WTC11 (cell line): ENCODE results near the gene SLC16A10. TPM values are rescaled to one million over a fixed set of nuclear protein-coding genes. Genes with fewer than 3 reads are reported as not detected.

Experiments used
- ETV6 ChIP-seq: sonication (generic); formaldehyde crosslinking; IDR thresholded peaks from 2 replicates; pipeline ENCODE4 v1.8.1; 2022; ENCODE audit warnings: mild to moderate bottlenecking, missing genetic modification reagents
- GTF2I ChIP-seq: fragments of 250-450 bp; sonication (Bioruptor Pico); conservative IDR thresholded peaks from 2 replicates; pipeline ENCODE4 v1.4.0; 2021; ENCODE audit warnings: mild to moderate bottlenecking
- JUN ChIP-seq: sonication (generic); formaldehyde crosslinking; IDR thresholded peaks from 2 replicates; pipeline ENCODE4 v1.8.0; 2023; ENCODE audit warnings: mild to moderate bottlenecking, missing genetic modification reagents
- NFATC4 ChIP-seq: fragments of 250-450 bp; sonication (Bioruptor Pico); IDR thresholded peaks from 2 replicates; pipeline ENCODE4 v1.9.0; 2021; ENCODE audit warnings: mild to moderate bottlenecking
- NFE2L1 ChIP-seq: sonication (generic); formaldehyde crosslinking; IDR thresholded peaks from 2 replicates; pipeline ENCODE4 v1.8.1; 2023; ENCODE audit warnings: missing genetic modification reagents
- OVOL2 ChIP-seq: fragments of 250-450 bp; sonication (Bioruptor Pico); IDR thresholded peaks from 2 replicates; pipeline ENCODE4 v1.9.0; 2021; ENCODE audit warnings: mild to moderate bottlenecking, borderline replicate concordance
- PRRX2 ChIP-seq: fragments of 250-450 bp; sonication (Bioruptor Pico); IDR thresholded peaks from 2 replicates; pipeline ENCODE4 v1.8.0; 2021; ENCODE audit warnings: mild to moderate bottlenecking
- SMAD4 ChIP-seq: sonication (generic); formaldehyde crosslinking; IDR thresholded peaks from 2 replicates; pipeline ENCODE4 v1.8.0; 2022; ENCODE audit warnings: mild to moderate bottlenecking, missing genetic modification reagents
- TCF7 ChIP-seq: sonication (generic); formaldehyde crosslinking; IDR thresholded peaks from 2 replicates; pipeline ENCODE4 v1.8.0; 2022; ENCODE audit warnings: mild to moderate bottlenecking, low read depth, missing genetic modification reagents, moderate library complexity
- TEAD4 ChIP-seq: sonication (generic); formaldehyde crosslinking; IDR thresholded peaks from 2 replicates; pipeline ENCODE4 v1.8.0; 2022; ENCODE audit warnings: mild to moderate bottlenecking, missing genetic modification reagents
- ZNF138 ChIP-seq: sonication (generic); formaldehyde crosslinking; conservative IDR thresholded peaks from 2 replicates; pipeline ENCODE4 v1.8.1; 2022; ENCODE audit warnings: mild to moderate bottlenecking, moderate library complexity, missing genetic modification reagents
- ZNF396 ChIP-seq: fragments of 250-450 bp; sonication (Bioruptor Pico); IDR thresholded peaks from 2 replicates; pipeline ENCODE4 v1.8.0; 2021; ENCODE audit warnings: mild to moderate bottlenecking, moderate library complexity, borderline replicate concordance
- ZNF416 ChIP-seq: fragments of 250-450 bp; sonication (Bioruptor Pico); IDR thresholded peaks from 2 replicates; pipeline ENCODE4 v1.9.0; 2021; ENCODE audit warnings: mild to moderate bottlenecking, inconsistent platforms
- ZNF423 ChIP-seq: fragments of 250-450 bp; sonication (Bioruptor Pico); IDR thresholded peaks from 2 replicates; pipeline ENCODE4 v2.1.2; 2022; ENCODE audit warnings: mild to moderate bottlenecking, moderate library complexity
- total RNA-seq: library from RNA; stranded (reverse); gene quantifications from 3 replicates; pipeline ENCODE4 v1.2.3, GENCODE V29; 2021
- TF ChIP-seq, protein P1 (sequence below): sonication (generic); formaldehyde crosslinking; IDR thresholded peaks from 2 replicates; pipeline ENCODE4 v1.8.1; 2023; ENCODE audit warnings: mild to moderate bottlenecking, missing genetic modification reagents
- TF ChIP-seq, protein P2 (sequence below): fragments of 250-450 bp; sonication (Bioruptor Pico); IDR thresholded peaks from 2 replicates; pipeline ENCODE4 v1.9.0; 2021; ENCODE audit warnings: moderate library complexity, mild to moderate bottlenecking, inconsistent platforms, borderline replicate concordance
- TF ChIP-seq, protein P3 (sequence below): fragments of 250-450 bp; sonication (Bioruptor Pico); IDR thresholded peaks from 2 replicates; pipeline ENCODE4 v1.9.0; 2021; ENCODE audit warnings: mild to moderate bottlenecking
- TF ChIP-seq, protein P4 (sequence below): fragments of 250-450 bp; sonication (Bioruptor Pico); IDR thresholded peaks from 2 replicates; pipeline ENCODE4 v1.8.0; 2021; ENCODE audit warnings: mild to moderate bottlenecking
- TF ChIP-seq, protein P5 (sequence below): sonication (generic); formaldehyde crosslinking; IDR thresholded peaks from 2 replicates; pipeline ENCODE4 v1.8.0; 2023; ENCODE audit warnings: missing genetic modification reagents
- TF ChIP-seq, protein P6 (sequence below): sonication (generic); formaldehyde crosslinking; IDR thresholded peaks from 2 replicates; pipeline ENCODE4 v1.8.1; 2022; ENCODE audit warnings: mild to moderate bottlenecking, missing genetic modification reagents, moderate library complexity, borderline replicate concordance
- TF ChIP-seq, protein P7 (sequence below): sonication (generic); formaldehyde crosslinking; IDR thresholded peaks from 2 replicates; pipeline ENCODE4 v1.8.1; 2023; ENCODE audit warnings: mild to moderate bottlenecking, moderate library complexity, missing genetic modification reagents
- TF ChIP-seq, protein P8 (sequence below): sonication (generic); formaldehyde crosslinking; IDR thresholded peaks from 2 replicates; pipeline ENCODE4 v1.8.0; 2022; ENCODE audit warnings: missing genetic modification reagents
- TF ChIP-seq, protein P9 (sequence below): sonication (generic); formaldehyde crosslinking; IDR thresholded peaks from 2 replicates; pipeline ENCODE4 v1.8.0; 2022; ENCODE audit warnings: mild to moderate bottlenecking, missing genetic modification reagents
- TF ChIP-seq, protein P10 (sequence below): sonication (generic); formaldehyde crosslinking; IDR thresholded peaks from 2 replicates; pipeline ENCODE4 v1.8.1; 2022; ENCODE audit warnings: low read depth, mild to moderate bottlenecking, moderate library complexity, missing genetic modification reagents, borderline replicate concordance

SLC16A10 gene
- total RNA-seq, 1 experiment from 2014 or later, result 18.4 TPM

DNA sequence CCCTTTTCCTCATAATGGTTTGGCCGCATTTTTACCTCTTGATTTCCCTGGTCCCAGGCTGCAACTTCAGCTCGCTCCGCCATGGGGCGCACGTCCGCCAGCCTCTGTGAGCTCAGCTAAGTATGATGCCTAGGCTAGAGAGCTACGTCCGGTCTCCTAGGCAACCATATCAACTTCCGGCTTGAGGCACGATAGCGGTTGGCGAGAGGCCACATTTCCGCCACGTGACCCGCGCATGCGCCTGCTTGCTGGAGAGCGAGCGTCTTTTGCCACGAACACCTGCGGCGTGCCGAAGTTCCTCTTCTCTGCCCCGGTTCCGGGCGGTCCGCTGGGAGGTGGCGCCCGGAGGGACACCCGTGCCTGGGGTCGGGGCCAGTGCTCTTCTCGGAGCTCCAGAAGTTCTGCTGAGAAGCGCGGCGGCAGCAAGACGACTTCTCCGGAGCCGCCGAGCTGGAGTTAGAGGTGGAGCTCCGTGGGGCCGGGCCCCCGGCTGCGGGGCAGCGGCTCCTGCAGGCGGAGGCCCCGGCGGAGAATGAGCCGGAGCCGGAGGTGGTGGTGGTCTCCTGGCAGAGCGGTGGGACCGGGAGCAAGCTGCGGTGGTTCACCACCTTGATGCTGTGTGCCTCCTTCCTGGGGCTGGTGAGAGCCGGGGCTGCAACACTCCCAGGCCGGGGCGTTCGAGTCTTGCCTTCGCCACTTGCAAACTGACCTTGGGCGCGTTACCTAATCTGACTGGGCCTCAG is 172.0 kb downstream of the SLC16A10 start (continued):
- TF ChIP-seq, protein P1, sequence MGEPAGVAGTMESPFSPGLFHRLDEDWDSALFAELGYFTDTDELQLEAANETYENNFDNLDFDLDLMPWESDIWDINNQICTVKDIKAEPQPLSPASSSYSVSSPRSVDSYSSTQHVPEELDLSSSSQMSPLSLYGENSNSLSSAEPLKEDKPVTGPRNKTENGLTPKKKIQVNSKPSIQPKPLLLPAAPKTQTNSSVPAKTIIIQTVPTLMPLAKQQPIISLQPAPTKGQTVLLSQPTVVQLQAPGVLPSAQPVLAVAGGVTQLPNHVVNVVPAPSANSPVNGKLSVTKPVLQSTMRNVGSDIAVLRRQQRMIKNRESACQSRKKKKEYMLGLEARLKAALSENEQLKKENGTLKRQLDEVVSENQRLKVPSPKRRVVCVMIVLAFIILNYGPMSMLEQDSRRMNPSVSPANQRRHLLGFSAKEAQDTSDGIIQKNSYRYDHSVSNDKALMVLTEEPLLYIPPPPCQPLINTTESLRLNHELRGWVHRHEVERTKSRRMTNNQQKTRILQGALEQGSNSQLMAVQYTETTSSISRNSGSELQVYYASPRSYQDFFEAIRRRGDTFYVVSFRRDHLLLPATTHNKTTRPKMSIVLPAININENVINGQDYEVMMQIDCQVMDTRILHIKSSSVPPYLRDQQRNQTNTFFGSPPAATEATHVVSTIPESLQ, result no peak
- TF ChIP-seq, protein P2, sequence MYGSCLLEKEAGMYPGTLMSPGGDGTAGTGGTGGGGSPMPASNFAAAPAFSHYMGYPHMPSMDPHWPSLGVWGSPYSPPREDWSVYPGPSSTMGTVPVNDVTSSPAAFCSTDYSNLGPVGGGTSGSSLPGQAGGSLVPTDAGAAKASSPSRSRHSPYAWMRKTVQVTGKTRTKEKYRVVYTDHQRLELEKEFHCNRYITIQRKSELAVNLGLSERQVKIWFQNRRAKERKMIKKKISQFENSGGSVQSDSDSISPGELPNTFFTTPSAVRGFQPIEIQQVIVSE (CRISPR knock-in tag), result no peak
- TF ChIP-seq ZNF423 (no peak), ZNF396 (CRISPR knock-in tag) (no peak), TCF7 (no peak), JUN (CRISPR knock-in tag) (peak; percentile 59; the same call in 1 of the 2 replicates), PRRX2 (CRISPR knock-in tag) (no peak), SMAD4 (CRISPR knock-in tag) (no peak), NFATC4 (CRISPR knock-in tag) (no peak), NFE2L1 (peak; percentile 69; the same call in 1 of the 2 replicates), ZNF138 (CRISPR knock-in tag) (no peak), ZNF416 (CRISPR knock-in tag) (no peak), OVOL2 (no peak), ETV6 (CRISPR knock-in tag) (peak; percentile 42; the same call in 1 of the 2 replicates), GTF2I (CRISPR knock-in tag) (no peak; the same call in 1 of the 2 replicates), TEAD4 (CRISPR knock-in tag) (no peak)
- TF ChIP-seq, protein P3, sequence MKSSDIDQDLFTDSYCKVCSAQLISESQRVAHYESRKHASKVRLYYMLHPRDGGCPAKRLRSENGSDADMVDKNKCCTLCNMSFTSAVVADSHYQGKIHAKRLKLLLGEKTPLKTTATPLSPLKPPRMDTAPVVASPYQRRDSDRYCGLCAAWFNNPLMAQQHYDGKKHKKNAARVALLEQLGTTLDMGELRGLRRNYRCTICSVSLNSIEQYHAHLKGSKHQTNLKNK (CRISPR knock-in tag), result no peak
- TF ChIP-seq, protein P4, sequence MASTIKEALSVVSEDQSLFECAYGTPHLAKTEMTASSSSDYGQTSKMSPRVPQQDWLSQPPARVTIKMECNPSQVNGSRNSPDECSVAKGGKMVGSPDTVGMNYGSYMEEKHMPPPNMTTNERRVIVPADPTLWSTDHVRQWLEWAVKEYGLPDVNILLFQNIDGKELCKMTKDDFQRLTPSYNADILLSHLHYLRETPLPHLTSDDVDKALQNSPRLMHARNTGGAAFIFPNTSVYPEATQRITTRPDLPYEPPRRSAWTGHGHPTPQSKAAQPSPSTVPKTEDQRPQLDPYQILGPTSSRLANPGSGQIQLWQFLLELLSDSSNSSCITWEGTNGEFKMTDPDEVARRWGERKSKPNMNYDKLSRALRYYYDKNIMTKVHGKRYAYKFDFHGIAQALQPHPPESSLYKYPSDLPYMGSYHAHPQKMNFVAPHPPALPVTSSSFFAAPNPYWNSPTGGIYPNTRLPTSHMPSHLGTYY (CRISPR knock-in tag), result no peak
- TF ChIP-seq, protein P5, sequence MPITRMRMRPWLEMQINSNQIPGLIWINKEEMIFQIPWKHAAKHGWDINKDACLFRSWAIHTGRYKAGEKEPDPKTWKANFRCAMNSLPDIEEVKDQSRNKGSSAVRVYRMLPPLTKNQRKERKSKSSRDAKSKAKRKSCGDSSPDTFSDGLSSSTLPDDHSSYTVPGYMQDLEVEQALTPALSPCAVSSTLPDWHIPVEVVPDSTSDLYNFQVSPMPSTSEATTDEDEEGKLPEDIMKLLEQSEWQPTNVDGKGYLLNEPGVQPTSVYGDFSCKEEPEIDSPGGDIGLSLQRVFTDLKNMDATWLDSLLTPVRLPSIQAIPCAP (CRISPR knock-in tag), result no peak
- TF ChIP-seq, protein P6, sequence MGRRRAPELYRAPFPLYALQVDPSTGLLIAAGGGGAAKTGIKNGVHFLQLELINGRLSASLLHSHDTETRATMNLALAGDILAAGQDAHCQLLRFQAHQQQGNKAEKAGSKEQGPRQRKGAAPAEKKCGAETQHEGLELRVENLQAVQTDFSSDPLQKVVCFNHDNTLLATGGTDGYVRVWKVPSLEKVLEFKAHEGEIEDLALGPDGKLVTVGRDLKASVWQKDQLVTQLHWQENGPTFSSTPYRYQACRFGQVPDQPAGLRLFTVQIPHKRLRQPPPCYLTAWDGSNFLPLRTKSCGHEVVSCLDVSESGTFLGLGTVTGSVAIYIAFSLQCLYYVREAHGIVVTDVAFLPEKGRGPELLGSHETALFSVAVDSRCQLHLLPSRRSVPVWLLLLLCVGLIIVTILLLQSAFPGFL, result no peak
- TF ChIP-seq, protein P7, sequence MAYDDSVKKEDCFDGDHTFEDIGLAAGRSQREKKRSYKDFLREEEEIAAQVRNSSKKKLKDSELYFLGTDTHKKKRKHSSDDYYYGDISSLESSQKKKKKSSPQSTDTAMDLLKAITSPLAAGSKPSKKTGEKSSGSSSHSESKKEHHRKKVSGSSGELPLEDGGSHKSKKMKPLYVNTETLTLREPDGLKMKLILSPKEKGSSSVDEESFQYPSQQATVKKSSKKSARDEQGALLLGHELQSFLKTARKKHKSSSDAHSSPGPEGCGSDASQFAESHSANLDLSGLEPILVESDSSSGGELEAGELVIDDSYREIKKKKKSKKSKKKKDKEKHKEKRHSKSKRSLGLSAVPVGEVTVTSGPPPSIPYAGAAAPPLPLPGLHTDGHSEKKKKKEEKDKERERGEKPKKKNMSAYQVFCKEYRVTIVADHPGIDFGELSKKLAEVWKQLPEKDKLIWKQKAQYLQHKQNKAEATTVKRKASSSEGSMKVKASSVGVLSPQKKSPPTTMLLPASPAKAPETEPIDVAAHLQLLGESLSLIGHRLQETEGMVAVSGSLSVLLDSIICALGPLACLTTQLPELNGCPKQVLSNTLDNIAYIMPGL (CRISPR knock-in tag), result peak; percentile 92
- TF ChIP-seq, protein P8, sequence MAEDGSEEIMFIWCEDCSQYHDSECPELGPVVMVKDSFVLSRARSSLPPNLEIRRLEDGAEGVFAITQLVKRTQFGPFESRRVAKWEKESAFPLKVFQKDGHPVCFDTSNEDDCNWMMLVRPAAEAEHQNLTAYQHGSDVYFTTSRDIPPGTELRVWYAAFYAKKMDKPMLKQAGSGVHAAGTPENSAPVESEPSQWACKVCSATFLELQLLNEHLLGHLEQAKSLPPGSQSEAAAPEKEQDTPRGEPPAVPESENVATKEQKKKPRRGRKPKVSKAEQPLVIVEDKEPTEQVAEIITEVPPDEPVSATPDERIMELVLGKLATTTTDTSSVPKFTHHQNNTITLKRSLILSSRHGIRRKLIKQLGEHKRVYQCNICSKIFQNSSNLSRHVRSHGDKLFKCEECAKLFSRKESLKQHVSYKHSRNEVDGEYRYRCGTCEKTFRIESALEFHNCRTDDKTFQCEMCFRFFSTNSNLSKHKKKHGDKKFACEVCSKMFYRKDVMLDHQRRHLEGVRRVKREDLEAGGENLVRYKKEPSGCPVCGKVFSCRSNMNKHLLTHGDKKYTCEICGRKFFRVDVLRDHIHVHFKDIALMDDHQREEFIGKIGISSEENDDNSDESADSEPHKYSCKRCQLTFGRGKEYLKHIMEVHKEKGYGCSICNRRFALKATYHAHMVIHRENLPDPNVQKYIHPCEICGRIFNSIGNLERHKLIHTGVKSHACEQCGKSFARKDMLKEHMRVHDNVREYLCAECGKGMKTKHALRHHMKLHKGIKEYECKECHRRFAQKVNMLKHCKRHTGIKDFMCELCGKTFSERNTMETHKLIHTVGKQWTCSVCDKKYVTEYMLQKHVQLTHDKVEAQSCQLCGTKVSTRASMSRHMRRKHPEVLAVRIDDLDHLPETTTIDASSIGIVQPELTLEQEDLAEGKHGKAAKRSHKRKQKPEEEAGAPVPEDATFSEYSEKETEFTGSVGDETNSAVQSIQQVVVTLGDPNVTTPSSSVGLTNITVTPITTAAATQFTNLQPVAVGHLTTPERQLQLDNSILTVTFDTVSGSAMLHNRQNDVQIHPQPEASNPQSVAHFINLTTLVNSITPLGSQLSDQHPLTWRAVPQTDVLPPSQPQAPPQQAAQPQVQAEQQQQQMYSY (CRISPR knock-in tag), result no peak
- TF ChIP-seq, protein P9, sequence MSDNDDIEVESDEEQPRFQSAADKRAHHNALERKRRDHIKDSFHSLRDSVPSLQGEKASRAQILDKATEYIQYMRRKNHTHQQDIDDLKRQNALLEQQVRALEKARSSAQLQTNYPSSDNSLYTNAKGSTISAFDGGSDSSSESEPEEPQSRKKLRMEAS, result peak; percentile 94
- TF ChIP-seq, protein P10, sequence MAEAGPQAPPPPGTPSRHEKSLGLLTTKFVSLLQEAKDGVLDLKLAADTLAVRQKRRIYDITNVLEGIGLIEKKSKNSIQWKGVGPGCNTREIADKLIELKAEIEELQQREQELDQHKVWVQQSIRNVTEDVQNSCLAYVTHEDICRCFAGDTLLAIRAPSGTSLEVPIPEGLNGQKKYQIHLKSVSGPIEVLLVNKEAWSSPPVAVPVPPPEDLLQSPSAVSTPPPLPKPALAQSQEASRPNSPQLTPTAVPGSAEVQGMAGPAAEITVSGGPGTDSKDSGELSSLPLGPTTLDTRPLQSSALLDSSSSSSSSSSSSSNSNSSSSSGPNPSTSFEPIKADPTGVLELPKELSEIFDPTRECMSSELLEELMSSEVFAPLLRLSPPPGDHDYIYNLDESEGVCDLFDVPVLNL (CRISPR knock-in tag), result no peak
